IMR-90 (cell line): ENCODE results near the gene AP1S2. TPM values are rescaled to one million over a fixed set of nuclear protein-coding genes. Genes with fewer than 3 reads are reported as not detected.
A peak's percentile ranks its signal among the peaks of the same experiment; 100 is the strongest.

Source experiments
- ATAC-seq: fragments of 200-7000 bp; cut with Tn5 transposase; 2 replicates; pipeline ENCODE4 v1.9.1; 2020; ENCODE audit warnings: low read depth, mild to moderate bottlenecking, moderate library complexity
- BruUV-seq: library from RNA; stranded (reverse); fragments of 400-500 nt; replicated peaks from 2 replicates; lab custom pipeline; 2021; lab: Mats Ljungman, UMichigan
- CTCF ChIA-PET: fragments of 300-600 bp; formaldehyde crosslinking; extraction: SDS; loops from one replicate; lab custom pipeline; 2021; ENCODE audit warnings: antibody characterized with exemption; lab: Yijun Ruan, JAX
- POLR2A ChIA-PET: fragments of 300-600 bp; sonication (Branson Sonifier 250); formaldehyde crosslinking; loops from one replicate; lab custom pipeline; 2022; ENCODE audit warnings: antibody characterized with exemption; ENCODE audit not compliant: unreplicated experiment; lab: Charles Lee
- DNase-seq: peaks from one replicate; pipeline ENCODE4 v3.0.0; 2013
- H2AFZ ChIP-seq: replicated peaks from 2 replicates; pipeline ENCODE3; 2013; ENCODE audit warnings: low read length, mild to moderate bottlenecking; ENCODE audit not compliant: poor library complexity
- H2AK5ac ChIP-seq: 2 replicates; pipeline ENCODE4 v1.6.1; 2013; ENCODE audit warnings: low read depth, low read length, inconsistent platforms
- H2AK9ac ChIP-seq: replicated peaks from 2 replicates; pipeline ENCODE3; 2013; ENCODE audit warnings: mild to moderate bottlenecking, low read depth, low read length, moderate library complexity; ENCODE audit not compliant: poor library complexity
- H2BK120ac ChIP-seq: 2 replicates; pipeline ENCODE4 v1.6.1; 2013; ENCODE audit warnings: low read depth, low read length, inconsistent platforms
- H2BK15ac ChIP-seq: 3 replicates; pipeline ENCODE4 v1.6.1; 2013; ENCODE audit warnings: low read depth, low read length, inconsistent platforms
- H2BK20ac ChIP-seq: 2 replicates; pipeline ENCODE4 v1.6.1; 2013; ENCODE audit warnings: low read depth, mild to moderate bottlenecking, inconsistent platforms, low read length, moderate library complexity
- H2BK5ac ChIP-seq: 2 replicates; pipeline ENCODE4 v1.6.1; 2013; ENCODE audit warnings: mild to moderate bottlenecking, low read depth, low read length, inconsistent platforms; ENCODE audit not compliant: poor library complexity, severe bottlenecking
- H3K14ac ChIP-seq: replicated peaks from 2 replicates; pipeline ENCODE4 v1.6.1; 2013; ENCODE audit warnings: low read depth, low read length, inconsistent platforms
- H3K18ac ChIP-seq: 2 replicates; pipeline ENCODE4 v1.6.1; 2013; ENCODE audit warnings: low read depth, low read length, control low read depth
- H3K23ac ChIP-seq: 2 replicates; pipeline ENCODE4 v1.6.1; 2013; ENCODE audit warnings: low read depth, low read length, inconsistent platforms
- H3K27ac ChIP-seq: 2 replicates; pipeline ENCODE4 v1.5.1; 2013; ENCODE audit warnings: mild to moderate bottlenecking, control low read depth, low read length; ENCODE audit not compliant: insufficient read depth
- H3K27me3 ChIP-seq: 2 replicates; pipeline ENCODE4 v1.6.1; 2013; ENCODE audit warnings: low read length; ENCODE audit not compliant: control insufficient read depth, insufficient read depth
- H3K36me3 ChIP-seq: 2 replicates; pipeline ENCODE4 v1.6.1; 2013; ENCODE audit warnings: low read length, mixed read lengths; ENCODE audit not compliant: control insufficient read depth, insufficient read depth
- H3K4ac ChIP-seq: 2 replicates; pipeline ENCODE4 v1.6.1; 2013; ENCODE audit warnings: low read depth, low read length, inconsistent platforms
- H3K4me1 ChIP-seq: 2 replicates; pipeline ENCODE4 v1.6.1; 2013; ENCODE audit warnings: low read length, mixed read lengths; ENCODE audit not compliant: control insufficient read depth, insufficient read depth
- H3K4me2 ChIP-seq: 2 replicates; pipeline ENCODE4 v1.6.1; 2013; ENCODE audit warnings: low read depth, mild to moderate bottlenecking, control low read depth, low read length, moderate library complexity
- H3K4me3 ChIP-seq: 2 replicates; pipeline ENCODE4 v1.5.1; 2013; ENCODE audit warnings: low read depth, mild to moderate bottlenecking, control low read depth, low read length, moderate library complexity; ENCODE audit not compliant: insufficient read depth
- H3K56ac ChIP-seq: 2 replicates; pipeline ENCODE4 v1.6.1; 2013; ENCODE audit warnings: low read length, inconsistent platforms; ENCODE audit not compliant: insufficient read depth; ENCODE audit errors: extremely low read depth
- H3K79me1 ChIP-seq, 2 experiments: 2 replicates each; pipeline ENCODE4 v1.6.1; 2013; ENCODE audit warnings: low read length in 2 of 2, inconsistent platforms in 1 of 2, low read depth in 1 of 2
- H3K9ac ChIP-seq: 2 replicates; pipeline ENCODE4 v1.6.1; 2013; ENCODE audit warnings: low read depth, low read length, control low read depth
- H3K9me1 ChIP-seq: 2 replicates; pipeline ENCODE4 v1.6.1; 2013; ENCODE audit warnings: low read length, inconsistent platforms; ENCODE audit not compliant: insufficient read depth
- H3K9me3 ChIP-seq: 2 replicates; pipeline ENCODE4 v1.6.1; 2013; ENCODE audit warnings: low read length; ENCODE audit not compliant: control insufficient read depth, insufficient read depth
- H4K20me1 ChIP-seq: 2 replicates; pipeline ENCODE4 v1.6.1; 2013; ENCODE audit warnings: low read length, inconsistent platforms; ENCODE audit not compliant: insufficient read depth
- H4K5ac ChIP-seq: 2 replicates; pipeline ENCODE4 v1.6.1; 2013; ENCODE audit warnings: mild to moderate bottlenecking, low read depth, low read length, control low read depth
- H4K8ac ChIP-seq, 2 experiments: 2 replicates each; pipeline ENCODE4 v1.6.1; 2013; ENCODE audit warnings: low read depth in 2 of 2, low read length in 2 of 2, control low read depth in 1 of 2, inconsistent platforms in 1 of 2
- H4K91ac ChIP-seq: 2 replicates; pipeline ENCODE4 v1.6.1; 2013; ENCODE audit warnings: low read depth, low read length, inconsistent platforms; ENCODE audit not compliant: insufficient read depth
- BHLHE40 ChIP-seq: fragments of 150-350 bp; IDR thresholded peaks from 2 replicates; pipeline ENCODE4 v1.6.1; 2016; ENCODE audit warnings: mild to moderate bottlenecking, low read depth, low read length
- CEBPB ChIP-seq: IDR thresholded peaks from 2 replicates; pipeline ENCODE4 v1.6.1; 2012; ENCODE audit warnings: low read depth, low read length, improper control_type of control experiment
- CHD1 ChIP-seq: IDR thresholded peaks from 2 replicates; pipeline ENCODE4 v1.6.1; 2012; ENCODE audit warnings: low read depth, low read length, improper control_type of control experiment
- CTCF ChIP-seq: conservative IDR thresholded peaks from 2 replicates; pipeline ENCODE4 v1.5.1; 2012; ENCODE audit warnings: mild to moderate bottlenecking, low read depth, low read length, improper control_type of control experiment
- FOS ChIP-seq: fragments of 150-350 bp; IDR thresholded peaks from 2 replicates; pipeline ENCODE4 v1.6.1; 2016; ENCODE audit warnings: low read depth, low read length
- MAFK ChIP-seq: IDR thresholded peaks from 2 replicates; pipeline ENCODE4 v1.6.1; 2012; ENCODE audit warnings: low read depth, low read length, improper control_type of control experiment
- MAZ ChIP-seq: IDR thresholded peaks from 2 replicates; pipeline ENCODE4 v1.6.1; 2012; ENCODE audit warnings: low read depth, mild to moderate bottlenecking, low read length, improper control_type of control experiment, moderate library complexity, borderline replicate concordance
- MXI1 ChIP-seq: IDR thresholded peaks from 2 replicates; pipeline ENCODE4 v1.6.1; 2012; ENCODE audit warnings: low read depth, mild to moderate bottlenecking, low read length, moderate library complexity, borderline replicate concordance
- RAD21 ChIP-seq: IDR thresholded peaks from 2 replicates; pipeline ENCODE4 v1.6.1; 2012; ENCODE audit warnings: low read length, improper control_type of control experiment
- RCOR1 ChIP-seq: IDR thresholded peaks from 2 replicates; pipeline ENCODE4 v1.6.1; 2012; ENCODE audit warnings: mild to moderate bottlenecking, low read length, improper control_type of control experiment; ENCODE audit not compliant: insufficient replicate concordance
- RFX5 ChIP-seq: IDR thresholded peaks from 2 replicates; pipeline ENCODE4 v1.8.0; 2012; ENCODE audit warnings: low read depth, mild to moderate bottlenecking, low read length, moderate library complexity
- SMC3 ChIP-seq: fragments of 150-350 bp; IDR thresholded peaks from 2 replicates; pipeline ENCODE4 v1.6.1; 2016; ENCODE audit warnings: low read depth, mild to moderate bottlenecking, antibody characterized with exemption, low read length, moderate library complexity
- WGBS, 2 experiments: methylation state at CpG; one replicate each; pipeline versions ENCODE4 v1.1.5 to v1.1.7; 2013; ENCODE audit warnings: missing lambda C conversion rate in 2 of 2; ENCODE audit not compliant: insufficient read length in 1 of 2; ENCODE audit errors: extremely low coverage in 2 of 2; 5-methylcytosine and 5-hydroxymethylcytosine counted together
- dilution Hi-C: fragments of 300-500 bp; cut with HindIII; formaldehyde crosslinking; loops from one replicate; pipeline ENCODE4 v1.14.3; 2018; ENCODE audit warnings: low sequenced_read_pairs; ENCODE audit not compliant: unreplicated experiment
- in situ Hi-C: fragments of 300-500 bp; cut with MboI; formaldehyde crosslinking; loops from 3 replicates; pipeline ENCODE4 v1.14.3; 2019; ENCODE audit warnings: low sequenced_read_pairs, inconsistent platforms, mixed read lengths
- intact Hi-C: fragments of 100-400 bp; cut with micrococcal nuclease; formaldehyde crosslinking; loops from 2 replicates; pipeline ENCODE4 v1.10.0; 2022
- polyA plus RNA-seq, 3 experiments: library from polyadenylated mRNA; depleted of rRNA; stranded (reverse); fragments of >200 nt; gene quantifications; 2 replicates each; pipeline ENCODE4 v1.2.3, GENCODE V29; 2012; ENCODE audit warnings: low replicate concordance in 1 of 3
- total RNA-seq: library from RNA; depleted of rRNA; stranded (reverse); fragments of >200 nt; gene quantifications from 2 replicates; pipeline ENCODE4 v1.2.3, GENCODE V29; 2012
- TF ChIP-seq, protein P1 (sequence below): fragments of 150-350 bp; IDR thresholded peaks from 2 replicates; pipeline ENCODE4 v1.6.1; 2017; ENCODE audit warnings: mild to moderate bottlenecking, antibody characterized with exemption, low read length, low read depth

The AP1S2 gene
- total and polyA plus RNA-seq, 2 of the 4 experiments (the other 2 are of a cell fraction): 28.3 to 46.5 TPM

DNA sequence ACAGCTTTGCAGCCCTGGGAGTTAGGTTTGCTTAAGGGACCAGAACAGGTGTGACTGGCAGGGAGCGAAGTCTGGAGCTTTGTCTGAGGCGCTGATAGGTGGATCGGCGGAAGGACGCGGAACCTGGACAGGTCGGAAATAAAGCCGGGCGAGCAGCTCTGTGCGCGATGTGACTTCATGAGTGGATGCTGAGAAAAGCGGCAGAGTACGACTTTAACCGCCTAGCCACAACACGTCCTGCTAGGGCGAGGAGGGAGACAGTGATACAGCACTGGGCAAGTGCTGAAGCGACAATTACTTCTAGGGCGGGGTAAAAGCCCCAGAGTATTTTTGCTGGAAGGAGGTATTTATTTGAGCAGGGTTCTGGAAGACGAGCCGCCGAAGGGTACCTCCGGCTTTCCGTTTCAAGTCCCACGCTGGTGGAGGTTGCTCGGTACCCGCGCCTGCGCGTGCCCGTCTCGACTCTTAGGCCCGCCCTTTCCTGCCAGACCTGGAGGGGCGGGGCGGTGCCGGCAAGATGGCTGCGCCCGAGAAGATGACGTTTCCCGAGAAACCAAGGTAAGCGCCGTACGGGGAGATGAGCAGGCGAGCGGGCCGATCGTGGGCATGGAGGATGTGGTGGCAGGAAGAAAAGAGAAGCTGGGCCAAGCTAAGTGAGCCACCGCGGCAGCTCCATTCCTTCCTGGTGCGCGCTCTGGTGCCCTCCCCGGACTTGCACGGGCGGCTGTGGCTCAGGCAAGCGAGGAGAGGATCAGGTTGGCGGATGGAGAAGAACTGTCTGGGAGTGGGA lies 64.4 kb downstream of the AP1S2 start, which contains the start of gene ZRSR2:
TSS of gene ZRSR2 (plus strand) at position 506 of the 790 bp plus-strand sequence. CDS start at position 518, 12 bp downstream.
- Histone ChIP-seq H2BK5ac (peak within 1 kb of the TSS; percentile 69), H4K8ac (peak within 1 kb of the TSS; percentile 89 to 90), H3K14ac (peak within 1 kb of the TSS; percentile 95), H3K79me1 (peaks cover 0 to 8% of the 10 kb centered on the region in 2 experiments), H2BK20ac (no peak within 1 kb of the TSS), H3K9me1 (no peaks in the 10 kb centered on the region), H3K23ac (peak within 1 kb of the TSS; percentile 81), H2AK9ac (peak within 1 kb of the TSS; percentile 96), H4K91ac (peak within 1 kb of the TSS; percentile 67), H2BK120ac (peak within 1 kb of the TSS; percentile 58), H4K5ac (peak within 1 kb of the TSS; percentile 56), H3K56ac (peak within 1 kb of the TSS; percentile 95), H3K9ac (peak within 1 kb of the TSS; percentile 88), H2AK5ac (peak within 1 kb of the TSS; percentile 30; the same call in 1 of the 2 replicates), H3K4ac (peak within 1 kb of the TSS; percentile 82), H3K4me2 (peak within 1 kb of the TSS; percentile 89), H2BK15ac (no peak within 1 kb of the TSS), H3K4me3 (peak within 1 kb of the TSS; percentile 77), H3K4me1 (no peaks in the 10 kb centered on the region; the same call in 1 of the 2 replicates), H3K36me3 (no peaks in the 10 kb centered on the region), H4K20me1 (no peaks in the 10 kb centered on the region), H3K27ac (peak within 1 kb of the TSS; percentile 61), H3K9me3 (no peaks in the 10 kb centered on the region), H2AFZ (peak within 1 kb of the TSS; percentile 99), H3K27me3 (no peaks in the 10 kb centered on the region), H3K18ac (peak within 1 kb of the TSS; percentile 45)
- intact Hi-C loops: loop anchor here (2.0 kb wide), 2 partner anchors 65 to 103 kb away; partner anchors contain the start of gene AP1S2
- WGBS, 2 experiments: 2% methylated on average over 34 of the region's 55 CpGs; no CpG with 5 or more reads in 1 of the 2 experiments
- no TSS peak for BruUV-seq
- CTCF ChIA-PET: interaction anchor here (1.1 kb wide), 1 partner anchor 28 kb away, joined by 3 read pairs; no protein-coding TSS in a partner anchor
- ATAC-seq (peak; percentile 99), DNase-seq (peak; percentile 78)
- dilution Hi-C loops: no loop called here
- in situ Hi-C loops: no loop called here
- POLR2A ChIA-PET: interaction anchor here (0.6 kb wide), 2 partner anchors 11 to 18 kb away, joined by 3 read pairs; no protein-coding TSS in a partner anchor
- TF ChIP-seq MAZ: no peak; the same call in 1 of the 2 replicates
- TF ChIP-seq CEBPB: no peak
- no peak for TF ChIP-seq FOS
- TF ChIP-seq RCOR1: no peak
- TF ChIP-seq, protein P1, sequence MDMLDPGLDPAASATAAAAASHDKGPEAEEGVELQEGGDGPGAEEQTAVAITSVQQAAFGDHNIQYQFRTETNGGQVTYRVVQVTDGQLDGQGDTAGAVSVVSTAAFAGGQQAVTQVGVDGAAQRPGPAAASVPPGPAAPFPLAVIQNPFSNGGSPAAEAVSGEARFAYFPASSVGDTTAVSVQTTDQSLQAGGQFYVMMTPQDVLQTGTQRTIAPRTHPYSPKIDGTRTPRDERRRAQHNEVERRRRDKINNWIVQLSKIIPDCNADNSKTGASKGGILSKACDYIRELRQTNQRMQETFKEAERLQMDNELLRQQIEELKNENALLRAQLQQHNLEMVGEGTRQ: no peak
- no peak for TF ChIP-seq MAFK
- TF ChIP-seq RAD21: no peak
- TF ChIP-seq RFX5: no peak
- no peak for TF ChIP-seq CTCF
- TF ChIP-seq MXI1: 0 out of 2 replicates have a peak, but pooled peaks have one; percentile 13
- no peak for TF ChIP-seq CHD1
- TF ChIP-seq SMC3: no peak
- peak; percentile 11; the same call in 1 of the 2 replicates for TF ChIP-seq BHLHE40
